ENCODE data around the gene DPYSL5. TPM values are rescaled to one million over a fixed set of nuclear protein-coding genes. Genes with fewer than 3 reads are reported as not detected.

Gene DPYSL5
- total RNA-seq, 1 donor from 2014 or later: not detected

DNA sequence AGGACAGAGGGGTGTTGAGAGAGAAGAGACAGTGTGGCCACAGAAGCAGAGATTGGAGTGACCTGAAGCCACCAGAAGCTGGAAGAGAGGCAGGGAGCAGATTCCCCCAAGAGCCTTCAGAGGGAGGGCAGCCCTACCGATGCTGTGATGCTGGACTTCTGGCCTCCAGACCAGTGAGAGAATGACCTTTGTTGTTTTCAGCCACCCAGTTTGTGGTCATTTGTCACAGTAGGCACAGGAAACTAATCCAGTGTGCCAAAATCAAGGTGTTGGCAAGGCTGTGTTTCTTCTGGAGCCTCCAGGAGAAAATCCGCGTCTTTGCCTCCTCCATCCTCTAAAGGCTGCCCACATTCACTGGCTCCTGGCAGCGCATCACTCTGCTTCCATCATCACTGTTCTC lies 137.9 kb downstream of the DPYSL5 start:
- DNase-seq (ENCODE audit: extremely low read depth, low read depth, low spot score): no peak

DNA sequence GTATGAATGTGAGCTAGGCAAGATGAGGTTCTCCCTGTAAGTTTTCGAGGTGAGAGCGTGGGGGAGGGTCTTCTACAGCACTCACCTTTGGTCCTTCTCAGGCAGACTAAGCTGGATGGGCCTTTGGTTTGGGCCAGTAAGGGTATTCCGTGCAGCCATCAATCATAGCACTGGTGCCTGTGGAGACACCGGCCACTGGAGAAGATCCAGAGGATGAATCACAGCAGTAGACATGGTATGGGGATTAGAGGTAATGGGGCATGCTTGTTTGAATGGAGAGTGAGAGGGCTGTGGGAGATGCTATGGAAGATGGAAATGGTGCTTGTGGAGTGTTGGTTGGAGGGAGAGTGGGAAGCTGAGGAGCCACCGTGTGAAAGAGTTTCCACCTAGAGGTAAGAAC lies 138.6 kb downstream of the DPYSL5 start:
- no peak for DNase-seq (ENCODE audit: extremely low read depth, low read depth, low spot score)

DNA sequence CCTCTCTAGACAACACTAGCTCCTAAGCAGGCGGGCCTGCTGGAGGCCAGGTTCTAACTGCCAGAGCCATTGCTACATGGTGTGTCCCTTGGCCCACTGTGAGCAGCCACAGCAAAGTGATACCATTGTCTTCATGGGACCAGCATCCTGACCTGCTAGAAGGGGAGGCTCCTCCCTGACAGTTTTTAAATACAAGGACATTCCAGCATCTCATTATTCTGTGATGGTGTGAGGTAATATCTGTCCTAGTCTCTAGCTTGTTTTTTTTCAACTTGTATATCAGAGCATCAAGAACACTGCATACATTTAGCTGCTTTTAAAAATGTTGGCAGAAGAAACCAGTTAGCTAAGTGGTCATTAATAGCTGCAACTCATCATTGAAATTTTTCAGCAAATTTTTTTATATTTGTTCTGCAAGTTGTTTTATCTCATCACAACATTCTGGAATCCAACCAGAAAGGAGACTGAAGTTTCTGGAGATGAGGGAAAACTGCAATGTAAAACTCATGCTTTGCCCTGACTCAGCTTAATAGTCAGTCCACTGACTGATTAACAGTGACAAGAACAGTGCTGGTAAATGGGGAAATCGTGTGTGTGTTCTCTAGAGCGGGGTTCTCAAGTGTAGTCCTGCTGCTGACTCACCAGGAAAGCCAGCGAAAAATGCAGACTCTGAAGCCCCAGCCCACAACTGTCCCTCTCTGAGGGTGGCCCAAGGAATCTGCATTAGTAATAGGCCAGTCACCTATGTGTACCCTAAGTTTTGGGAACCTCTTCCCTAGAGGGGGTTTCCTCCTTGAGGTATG lies 140.3 kb downstream of the DPYSL5 start:
- DNase-seq (ENCODE audit: extremely low read depth, low read depth, low spot score): no peak

DNA sequence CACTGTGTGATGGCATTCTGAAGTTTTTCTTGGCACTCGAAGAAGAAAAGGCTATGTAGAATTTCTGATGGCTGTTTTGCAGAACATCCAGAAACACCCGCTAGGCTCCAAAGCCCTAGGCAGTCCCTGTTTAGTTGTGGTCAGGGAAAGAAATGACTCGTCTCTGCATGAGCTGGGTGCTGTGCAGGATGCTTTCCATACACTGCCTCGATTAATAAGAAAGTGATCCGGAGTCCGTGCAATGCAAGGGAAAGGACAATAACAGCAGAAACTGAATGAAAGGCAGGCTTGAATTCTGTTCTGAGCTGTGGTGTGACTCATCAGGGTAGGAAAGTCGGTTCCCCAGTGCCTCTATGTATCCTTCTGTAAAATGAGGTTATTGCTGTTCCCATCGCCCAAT lies 141.2 kb downstream of the DPYSL5 start:
- DNase-seq (ENCODE audit: extremely low read depth, low read depth, low spot score): no peak

DNA sequence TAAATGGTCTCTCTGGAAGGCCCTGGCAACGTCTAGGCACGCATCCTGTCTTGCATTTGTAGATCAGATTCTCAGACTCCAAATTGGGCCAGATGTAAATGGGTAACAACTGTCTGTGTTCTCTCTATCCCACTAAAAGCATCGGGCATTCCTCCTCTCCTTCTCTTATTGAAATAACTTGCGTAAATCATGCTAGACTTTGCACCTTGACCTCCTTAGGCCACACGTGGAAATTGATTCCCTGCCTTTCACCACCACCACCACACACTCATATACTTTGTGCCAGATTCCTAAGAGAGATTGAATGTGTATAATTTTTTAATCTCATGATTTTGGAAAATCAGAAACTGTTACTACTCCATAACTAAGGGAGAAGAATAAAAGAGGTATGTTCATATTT lies 143.8 kb downstream of the DPYSL5 start:
- no peak for DNase-seq (ENCODE audit: extremely low read depth, low read depth, low spot score)

DNA sequence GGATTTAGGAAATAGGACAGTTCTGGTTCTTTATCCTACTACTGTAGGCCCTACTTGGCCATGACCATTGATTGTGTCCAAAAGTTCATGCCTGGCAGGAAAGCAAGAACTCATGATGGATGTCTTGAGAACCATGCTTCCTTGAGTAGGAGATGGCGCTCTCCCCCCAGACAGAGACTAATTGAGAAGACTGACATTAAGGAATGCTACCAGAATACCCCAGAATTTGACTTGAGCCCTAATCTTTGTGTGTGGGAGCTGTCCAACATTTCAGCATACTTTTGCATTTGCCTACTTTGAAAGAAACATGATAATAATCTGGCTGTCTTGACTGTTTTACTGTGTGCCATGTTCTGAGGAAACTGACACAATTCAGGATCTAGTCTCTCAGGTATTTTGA lies 145.8 kb downstream of the DPYSL5 start:
- DNase-seq (ENCODE audit: extremely low read depth, low read depth, low spot score): no peak

DNA sequence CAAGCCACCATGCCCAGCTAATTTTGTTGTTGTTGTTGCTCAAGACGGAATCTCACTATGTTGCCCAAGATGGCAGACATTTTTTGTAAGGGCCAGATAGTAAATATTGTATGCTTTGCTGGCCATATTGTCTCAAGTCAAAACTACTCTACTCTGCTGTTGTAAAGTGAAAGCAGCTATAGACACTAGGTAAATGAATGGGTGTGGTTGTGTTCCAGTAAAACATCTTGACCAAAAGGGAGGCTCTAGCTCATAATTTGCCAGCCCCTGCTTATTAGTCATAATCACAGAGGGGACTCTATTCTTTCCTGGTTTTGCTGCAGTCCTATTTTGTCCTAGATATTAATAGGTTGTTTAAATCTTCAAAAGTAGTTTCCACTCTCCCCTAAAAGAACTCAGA lies 147.1 kb downstream of the DPYSL5 start:
- DNase-seq (ENCODE audit: extremely low read depth, low read depth, low spot score): no peak

DNA sequence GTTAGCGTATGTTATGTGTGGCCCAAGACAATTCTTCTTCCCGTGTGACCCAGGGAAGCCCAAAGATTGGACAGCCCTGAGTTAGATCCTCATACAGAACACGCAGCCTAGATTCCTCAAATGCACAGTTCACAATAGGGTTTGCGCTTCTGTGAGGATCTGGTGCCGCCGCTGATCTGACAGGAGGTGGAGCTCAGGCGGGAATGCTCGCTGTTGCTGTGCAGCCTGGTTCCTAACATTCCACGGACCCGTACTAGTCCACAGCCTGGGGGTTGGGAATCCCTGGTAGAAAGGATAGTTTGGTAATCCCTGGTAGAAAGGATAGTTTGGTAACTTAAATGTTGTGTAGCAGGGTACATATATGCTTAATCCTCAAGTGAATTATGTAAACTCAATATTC lies 149.5 kb downstream of the DPYSL5 start:
- DNase-seq (ENCODE audit: extremely low read depth, low read depth, low spot score): no peak

DNA sequence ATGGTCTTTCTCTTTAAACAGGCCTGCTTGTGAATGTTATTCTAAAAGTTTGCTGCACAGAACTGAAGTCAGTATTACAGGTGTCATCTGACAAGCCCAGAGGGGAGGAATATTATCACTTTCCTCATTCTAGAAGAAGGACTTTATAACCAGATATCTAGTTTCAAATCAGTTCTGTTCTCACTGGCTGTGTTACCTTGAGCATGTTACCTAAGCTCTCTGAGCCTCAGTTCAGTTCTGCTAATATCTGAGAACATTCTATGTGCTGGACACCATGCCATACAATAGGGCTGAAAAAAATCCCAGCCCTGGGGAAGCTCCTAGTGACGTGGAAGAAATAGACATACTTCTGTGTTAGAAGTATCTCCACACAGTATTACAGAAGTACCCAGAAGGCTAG lies 150.4 kb downstream of the DPYSL5 start:
- no peak for DNase-seq (ENCODE audit: extremely low read depth, low read depth, low spot score)

Other genes starting within 250 kb of the DPYSL5 start
- not detected in 2 replicates for gene CIB4, start 206.8 kb upstream of the DPYSL5 start, total RNA-seq
- gene KCNK3, start 155.4 kb upstream of the DPYSL5 start, total RNA-seq: 0.53 and 1.3 TPM in 2 replicates
- gene SLC35F6, start 83.8 kb upstream of the DPYSL5 start, total RNA-seq: 37.2 and 43.4 TPM in 2 replicates
- gene CENPA, start 62.1 kb upstream of the DPYSL5 start, total RNA-seq: 3.6 and 4.6 TPM in 2 replicates
- 5.4 and 7.4 TPM in 2 replicates for gene MAPRE3, start 122.5 kb downstream of the DPYSL5 start, total RNA-seq
- gene TMEM214, start 184.8 kb downstream of the DPYSL5 start, total RNA-seq: 38.6 and 67.7 TPM in 2 replicates
- 14.8 and 15.0 TPM in 2 replicates for gene AGBL5, start 203.5 kb downstream of the DPYSL5 start, total RNA-seq
- 346 and 478 TPM in 2 replicates for gene OST4, start 223.5 kb downstream of the DPYSL5 start, total RNA-seq
- 3.5 and 7.3 TPM in 2 replicates for gene EMILIN1, start 230.5 kb downstream of the DPYSL5 start, total RNA-seq
- gene KHK, start 238.6 kb downstream of the DPYSL5 start, total RNA-seq: 0.58 and 3.1 TPM in 2 replicates

Measured in glomerular endothelial cell (primary cell).